T-cell (primary cell): ENCODE measurements around the gene HOXA9. TPM values are rescaled to one million over a fixed set of nuclear protein-coding genes. Genes with fewer than 3 reads are reported as not detected.

ENCODE experiments used
- ATAC-seq, 4 experiments: fragments of 200-7000 bp in 3 of 4; fragments of 150-1000 bp in 1 of 4; cut with Tn5 transposase; replicated peaks in 1 of 4; 1 replicate in 3 of 4; 2 replicates in 1 of 4; pipeline ENCODE4 v1.10.0; 2021; ENCODE audit warnings: moderate library complexity in 3 of 4, mild to moderate bottlenecking in 2 of 4, moderate number of reproducible peaks in 1 of 4
- CTCF ChIA-PET, 2 donors: fragments of 300-600 bp; sonication (Branson Sonifier 250); formaldehyde crosslinking; loops; one replicate each; lab custom pipeline; 2022; ENCODE audit warnings: antibody characterized with exemption in 2 of 2; lab: Charles Lee
- POLR2A ChIA-PET, 2 donors: fragments of 300-600 bp; sonication (Branson Sonifier 250); formaldehyde crosslinking; loops; one replicate each; lab custom pipeline; 2022; ENCODE audit warnings: antibody characterized with exemption in 2 of 2; lab: Charles Lee
- DNase-seq, 35 experiments: peaks; one replicate each; pipeline versions ENCODE4 v3.0.0 to v3.0.0-alpha.2; 2013 to 2023
- H3K27ac ChIP-seq: one replicate; pipeline ENCODE4 v1.5.1; 2013; ENCODE audit warnings: low read length
- H3K27me3 ChIP-seq, 2 experiments: replicated peaks in 1 of 2; 1 replicate in 1 of 2; 2 replicates in 1 of 2; pipeline versions ENCODE4 v1.6.1 to v1.7.0; 2013; ENCODE audit warnings: low read length in 1 of 2, mixed read lengths in 1 of 2; ENCODE audit not compliant: control insufficient read depth in 2 of 2, insufficient read depth in 2 of 2; ENCODE audit errors: extremely low read depth in 1 of 2
- H3K36me3 ChIP-seq, 2 donors: 1 replicate in 1 of 2; 2 replicates in 1 of 2; pipeline versions ENCODE4 v1.6.1 to v1.7.0; 2013; ENCODE audit warnings: low read length in 1 of 2; ENCODE audit not compliant: control insufficient read depth in 2 of 2, insufficient read depth in 1 of 2; ENCODE audit errors: extremely low read depth in 1 of 2
- H3K4me1 ChIP-seq, 2 experiments: 1 replicate in 1 of 2; 2 replicates in 1 of 2; pipeline versions ENCODE4 v1.6.1 to v1.7.0; 2013; ENCODE audit warnings: low read length in 2 of 2, mixed read lengths in 1 of 2; ENCODE audit not compliant: insufficient read depth in 2 of 2, control insufficient read depth in 1 of 2; ENCODE audit errors: extremely low read depth in 1 of 2
- H3K4me3 ChIP-seq, 2 donors: 1 replicate in 1 of 2; 2 replicates in 1 of 2; pipeline versions ENCODE4 v1.5.1 to v1.7.0; 2013; ENCODE audit warnings: mild to moderate bottlenecking in 2 of 2, low read length in 1 of 2, moderate library complexity in 1 of 2; ENCODE audit not compliant: control insufficient read depth in 1 of 2; ENCODE audit errors: extremely low read depth in 1 of 2
- H3K9me3 ChIP-seq: 2 replicates; pipeline ENCODE4 v1.7.0; 2013
- H3K27ac Mint-ChIP-seq, 2 donors: one replicate each; pipeline ENCODE4 v1.8.0; 2020 to 2021; ENCODE audit warnings: mild to moderate bottlenecking in 2 of 2, mixed read lengths in 2 of 2
- H3K27me3 Mint-ChIP-seq, 2 donors: one replicate each; pipeline ENCODE4 v1.8.0; 2021 to 2022; ENCODE audit warnings: mixed read lengths in 2 of 2
- H3K36me3 Mint-ChIP-seq: one replicate; pipeline ENCODE4 v1.8.0; 2021; ENCODE audit warnings: mixed read lengths
- H3K4me1 Mint-ChIP-seq, 3 donors: one replicate each; pipeline ENCODE4 v1.8.0; 2020 to 2022; ENCODE audit warnings: mixed read lengths in 3 of 3, mild to moderate bottlenecking in 1 of 3
- H3K4me3 Mint-ChIP-seq, 3 donors: one replicate each; pipeline ENCODE4 v1.8.0; 2020 to 2022; ENCODE audit warnings: mild to moderate bottlenecking in 3 of 3, mixed read lengths in 3 of 3, moderate library complexity in 3 of 3
- H3K9me3 Mint-ChIP-seq, 3 donors: one replicate each; pipeline ENCODE4 v1.8.0; 2020 to 2022; ENCODE audit warnings: mixed read lengths in 3 of 3
- WGBS: methylation state at CpG from one replicate; pipeline ENCODE4 v1.1.5; 2013; ENCODE audit warnings: missing lambda C conversion rate; ENCODE audit not compliant: insufficient coverage; 5-methylcytosine and 5-hydroxymethylcytosine counted together
- total RNA-seq, 35 experiments: library from RNA in 6 of 35; stranded (reverse) in 6 of 35; fragments of 120-200 nt in 1 of 35; gene quantifications; one replicate each; pipeline versions ENCODE4 v1.2.1 to v1.2.4 and lab custom pipeline; 2013 to 2026

Gene HOXA9
- total RNA-seq, 5 donors from 2014 or later (not counting 1 experiment from before 2014, with no cell fraction given): 0.57 to 0.95 (median 0.79) TPM

- no peaks in the 10 kb centered on the region for H3K9me3 Mint-ChIP-seq
- H3K27ac Mint-ChIP-seq: no peak overlapping the region
- no peak for DNase-seq
- H3K4me1 Mint-ChIP-seq: peaks cover 17 to 21% (median 20%) of the 10 kb centered on the region in 3 donors
- no peaks in the 10 kb centered on the region for H3K36me3 ChIP-seq
- CTCF ChIA-PET: interaction anchor here in 1 of 2 donors (0.6 to 0.7 kb wide), 2 partner anchors 59 to 79 kb away, joined by 3 read pairs; no protein-coding TSS in a partner anchor
- ATAC-seq: no peak
- peaks cover 54 to 80% of the 10 kb centered on the region in 2 donors for H3K27me3 Mint-ChIP-seq
- peaks cover 0 to 25% of the 10 kb centered on the region in 2 experiments for H3K4me1 ChIP-seq
- no peaks in the 10 kb centered on the region for H3K9me3 ChIP-seq
- 86% methylated on average over 8 of the region's 11 CpGs for WGBS
- no peak overlapping the region for H3K4me3 Mint-ChIP-seq
- POLR2A ChIA-PET: no interaction called here
- H3K27me3 ChIP-seq: peaks cover 0 to 76% of the 10 kb centered on the region in 2 experiments
- no peak overlapping the region for H3K27ac ChIP-seq
- no peaks in the 10 kb centered on the region for H3K36me3 Mint-ChIP-seq
- no peak overlapping the region for H3K4me3 ChIP-seq
Observed at GRCh38 chr7:27145914-27146412, 19.4 kb downstream of the HOXA9 start.

GRCh38 chr7:27145165-27145913, 20.0 kb downstream of the HOXA9 start:
- H3K36me3 ChIP-seq: no peaks in the 10 kb centered on the region
- no peak for DNase-seq
- Mint-ChIP-seq H3K27ac (no peak overlapping the region), H3K4me1 (peaks cover 12 to 15% (median 13%) of the 10 kb centered on the region in 3 donors), H3K4me3 (no peak overlapping the region), H3K36me3 (no peaks in the 10 kb centered on the region), H3K9me3 (no peaks in the 10 kb centered on the region), H3K27me3 (peaks cover 49 to 78% of the 10 kb centered on the region in 2 donors)
- no peaks in the 10 kb centered on the region for H3K9me3 ChIP-seq
- 91% methylated on average over 46 of the region's 47 CpGs for WGBS
- peaks cover 0 to 19% of the 10 kb centered on the region in 2 experiments for H3K4me1 ChIP-seq
- H3K4me3 ChIP-seq: no peak overlapping the region
- POLR2A ChIA-PET: no interaction called here
- CTCF ChIA-PET: interaction anchor here in 1 of 2 donors (0.6 kb wide), 1 partner anchor 288 kb away, joined by 5 read pairs; no protein-coding TSS in a partner anchor
- peaks cover 0 to 75% of the 10 kb centered on the region in 2 experiments for H3K27me3 ChIP-seq
- no peak for ATAC-seq
- no peak overlapping the region for H3K27ac ChIP-seq

- Mint-ChIP-seq H3K36me3 (no peaks in the 10 kb centered on the region), H3K27me3 (peaks cover 44 to 73% of the 10 kb centered on the region in 2 donors), H3K4me3 (no peak overlapping the region), H3K27ac (no peak overlapping the region), H3K4me1 (peaks cover 8 to 13% (median 11%) of the 10 kb centered on the region in 3 donors), H3K9me3 (no peaks in the 10 kb centered on the region)
- ChIA-PET CTCF (interaction anchor here in 1 of 2 donors (0.6 kb wide), 1 partner anchor 288 kb away, joined by 5 read pairs; no protein-coding TSS in a partner anchor), POLR2A (no interaction called here)
- peaks cover 0 to 71% of the 10 kb centered on the region in 2 experiments for H3K27me3 ChIP-seq
- H3K9me3 ChIP-seq: no peaks in the 10 kb centered on the region
- no peak overlapping the region for H3K27ac ChIP-seq
- H3K36me3 ChIP-seq: no peaks in the 10 kb centered on the region
- WGBS: 80% methylated on average over 26 of the region's 31 CpGs
- no peak overlapping the region for H3K4me3 ChIP-seq
- peaks cover 0 to 16% of the 10 kb centered on the region in 2 experiments for H3K4me1 ChIP-seq
- DNase-seq (no peak), ATAC-seq (no peak)
Observed at GRCh38 chr7:27144781-27145164, 20.6 kb downstream of the HOXA9 start.

- Histone ChIP-seq H3K27ac (no peak overlapping the region), H3K4me1 (peaks cover 0 to 16% of the 10 kb centered on the region in 2 experiments), H3K27me3 (peaks cover 0 to 71% of the 10 kb centered on the region in 2 experiments), H3K9me3 (no peaks in the 10 kb centered on the region), H3K4me3 (no peak overlapping the region), H3K36me3 (no peaks in the 10 kb centered on the region)
- Mint-ChIP-seq H3K9me3 (no peaks in the 10 kb centered on the region), H3K4me3 (peak overlapping the region in 1 of 3 donors; percentile 68), H3K27me3 (peaks cover 39 to 67% of the 10 kb centered on the region in 2 donors), H3K4me1 (peaks cover 8 to 13% (median 11%) of the 10 kb centered on the region in 3 donors), H3K36me3 (no peaks in the 10 kb centered on the region), H3K27ac (no peak overlapping the region)
- DNase-seq (no peak), ATAC-seq (no peak)
- ChIA-PET POLR2A (no interaction called here), CTCF (interaction anchor here in 1 of 2 donors (0.6 to 1.3 kb wide), 2 partner anchors 15 to 287 kb away, joined by 3 to 5 read pairs; no protein-coding TSS in a partner anchor)
- 93% methylated on average over 29 of the region's 40 CpGs for WGBS
Observed at GRCh38 chr7:27143950-27144780, 21.2 kb downstream of the HOXA9 start.

- ATAC-seq: peak in 1 of 4 experiments; percentile 39
- Histone ChIP-seq H3K27me3 (peaks cover 0 to 65% of the 10 kb centered on the region in 2 experiments), H3K4me1 (peaks cover 0 to 12% of the 10 kb centered on the region in 2 experiments), H3K27ac (no peak within 1 kb of the TSS), H3K36me3 (no peaks in the 10 kb centered on the region), H3K4me3 (peak within 1 kb of the TSS in 1 of 2 donors; percentile 41), H3K9me3 (no peaks in the 10 kb centered on the region)
- CTCF ChIA-PET: interaction anchor here in 1 of 2 donors (1.3 kb wide), 1 partner anchor 16 kb away, joined by 3 read pairs; no protein-coding TSS in a partner anchor
- DNase-seq: no peak
- Mint-ChIP-seq H3K9me3 (no peaks in the 10 kb centered on the region), H3K36me3 (no peaks in the 10 kb centered on the region), H3K4me1 (peaks cover 5 to 10% (median 9%) of the 10 kb centered on the region in 3 donors), H3K27me3 (peaks cover 40 to 66% of the 10 kb centered on the region in 2 donors), H3K4me3 (peak within 1 kb of the TSS in 1 of 3 donors; percentile 68), H3K27ac (no peak within 1 kb of the TSS)
- WGBS: 87% methylated on average over 70 of the region's 86 CpGs
- POLR2A ChIA-PET: no interaction called here
Observed at GRCh38 chr7:27143023-27143949, 22.1 kb downstream of the HOXA9 start, which contains the start of gene HOXA5. Gene HOXA5 (minus strand): TSS chr7:27143681. CDS start chr7:27143607, 74 bp downstream.
